Neuronal stem cell (in vitro differentiated cells): Measurements from ENCODE around the gene SUGP1.

ENCODE experiments used
- DNase-seq: peaks from one replicate; pipeline ENCODE4 v3.0.0-alpha.2; 2013; ENCODE audit warnings: low spot score
- H2AFZ ChIP-seq: one replicate; pipeline ENCODE4 v1.6.1; 2013; ENCODE audit warnings: mild to moderate bottlenecking, low read length, inconsistent platforms
- H2AK5ac ChIP-seq: 2 replicates; pipeline ENCODE4 v1.6.1; 2013; ENCODE audit warnings: low read depth, mild to moderate bottlenecking, inconsistent platforms, low read length, moderate library complexity, mixed read lengths
- H2BK120ac ChIP-seq: 2 replicates; pipeline ENCODE4 v1.6.1; 2013; ENCODE audit warnings: low read depth, mild to moderate bottlenecking, inconsistent platforms, low read length, moderate library complexity, mixed read lengths
- H2BK12ac ChIP-seq: one replicate; pipeline ENCODE4 v1.6.1; 2013; ENCODE audit warnings: low read length, inconsistent platforms
- H2BK15ac ChIP-seq: 2 replicates; pipeline ENCODE4 v1.6.1; 2013; ENCODE audit warnings: mild to moderate bottlenecking, low read length, inconsistent platforms, mixed read lengths
- H2BK5ac ChIP-seq: one replicate; pipeline ENCODE4 v1.6.1; 2013; ENCODE audit warnings: inconsistent platforms, mild to moderate bottlenecking, low read length, moderate library complexity
- H3K14ac ChIP-seq: one replicate; pipeline ENCODE4 v1.6.1; 2013; ENCODE audit warnings: low read length, inconsistent platforms
- H3K18ac ChIP-seq: 2 replicates; pipeline ENCODE4 v1.6.1; 2013; ENCODE audit warnings: low read length, inconsistent platforms
- H3K23ac ChIP-seq: 2 replicates; pipeline ENCODE4 v1.6.1; 2013; ENCODE audit warnings: low read depth, mild to moderate bottlenecking, mixed read lengths, low read length, inconsistent platforms; ENCODE audit not compliant: poor library complexity
- H3K27ac ChIP-seq: replicated peaks from 3 replicates; pipeline ENCODE4 v1.5.1; 2013; ENCODE audit warnings: low read length, inconsistent platforms
- H3K27me3 ChIP-seq, 3 experiments: 2 replicates each; pipeline ENCODE4 v1.6.1; 2013; ENCODE audit warnings: low read length in 3 of 3, mild to moderate bottlenecking in 2 of 3, inconsistent platforms in 1 of 3, low read depth in 1 of 3, mixed read lengths in 1 of 3, moderate library complexity in 1 of 3; ENCODE audit not compliant: control insufficient read depth in 3 of 3, insufficient read depth in 3 of 3
- H3K36me3 ChIP-seq, 2 donors: replicated peaks in 1 of 2; 2 replicates each; pipeline ENCODE4 v1.6.1; 2013; ENCODE audit warnings: low read length in 2 of 2; ENCODE audit not compliant: control insufficient read depth in 2 of 2, insufficient read depth in 2 of 2
- H3K4ac ChIP-seq: 2 replicates; pipeline ENCODE4 v1.6.1; 2013; ENCODE audit warnings: inconsistent platforms, mild to moderate bottlenecking, low read length, moderate library complexity
- H3K4me1 ChIP-seq, 2 donors: 1 replicate in 1 of 2; 2 replicates in 1 of 2; pipeline ENCODE4 v1.6.1; 2013; ENCODE audit warnings: low read length in 2 of 2, low read depth in 1 of 2; ENCODE audit not compliant: control insufficient read depth in 2 of 2, insufficient read depth in 1 of 2
- H3K4me2 ChIP-seq: one replicate; pipeline ENCODE4 v1.6.1; 2013; ENCODE audit warnings: mild to moderate bottlenecking, low read length, inconsistent platforms; ENCODE audit not compliant: insufficient read depth, poor library complexity, severe bottlenecking
- H3K4me3 ChIP-seq, 2 donors: 2 replicates each; pipeline ENCODE4 v1.5.1; 2013; ENCODE audit warnings: low read length in 2 of 2, mild to moderate bottlenecking in 2 of 2, inconsistent platforms in 1 of 2, moderate library complexity in 1 of 2
- H3K79me1 ChIP-seq: one replicate; pipeline ENCODE4 v1.6.1; 2013; ENCODE audit warnings: low read depth, mild to moderate bottlenecking, inconsistent platforms, low read length, moderate library complexity
- H3K9ac ChIP-seq: one replicate; pipeline ENCODE4 v1.6.1; 2013; ENCODE audit warnings: mild to moderate bottlenecking, low read depth, low read length, inconsistent platforms; ENCODE audit not compliant: poor library complexity
- H3K9me3 ChIP-seq, 2 donors: replicated peaks in 1 of 2; 2 replicates each; pipeline versions ENCODE3 to v1.6.1; 2013; ENCODE audit warnings: low read length in 2 of 2, mild to moderate bottlenecking in 2 of 2, inconsistent platforms in 1 of 2, low read depth in 1 of 2, mixed read lengths in 1 of 2, moderate library complexity in 1 of 2; ENCODE audit not compliant: control insufficient read depth in 2 of 2, insufficient read depth in 1 of 2
- H4K8ac ChIP-seq: one replicate; pipeline ENCODE4 v1.6.1; 2013; ENCODE audit warnings: low read depth, mild to moderate bottlenecking, inconsistent platforms, low read length, moderate library complexity
- H4K91ac ChIP-seq: one replicate; pipeline ENCODE4 v1.6.1; 2013; ENCODE audit warnings: low read length, low read depth, mild to moderate bottlenecking, inconsistent platforms; ENCODE audit not compliant: poor library complexity
- WGBS, 2 donors: extraction: QIAGEN DNeasy Blood & Tissue Kit; methylation state at CpG; one replicate each; pipeline ENCODE4 v1.1.7; 2013; ENCODE audit warnings: missing lambda C conversion rate in 2 of 2, mixed read lengths in 1 of 2; ENCODE audit not compliant: insufficient read length in 2 of 2, insufficient replicate concordance in 1 of 2; ENCODE audit errors: extremely low coverage in 2 of 2; 5-methylcytosine and 5-hydroxymethylcytosine counted together

Gene SUGP1

GRCh38 chr19:19362075-19362474, 41.8 kb upstream of the SUGP1 start:
- Histone ChIP-seq H3K27ac (no peak overlapping the region), H3K4me2 (no peak overlapping the region), H2BK12ac (peak overlapping the region; percentile 47), H3K27me3 (no peaks in the 10 kb centered on the region), H2AK5ac (peak overlapping the region; percentile 1), H3K9ac (no peak overlapping the region), H3K4me3 (no peak overlapping the region), H2BK120ac (no peak overlapping the region), H4K91ac (no peak overlapping the region), H3K4ac (peak overlapping the region; percentile 38), H4K8ac (no peak overlapping the region), H3K23ac (no peak overlapping the region), H3K4me1 (peaks cover 1 to 4% of the 10 kb centered on the region in 2 donors), H3K14ac (no peak overlapping the region), H2BK15ac (no peak overlapping the region), H3K36me3 (peaks cover 0 to 19% of the 10 kb centered on the region in 2 donors), H3K18ac (peak overlapping the region; percentile 40), H2AFZ (no peak overlapping the region), H3K79me1 (no peaks in the 10 kb centered on the region), H2BK5ac (no peak overlapping the region), H3K9me3 (no peaks in the 10 kb centered on the region)
- no peak for DNase-seq
- no CpG with 5 or more reads among the region's 4 CpGs for WGBS, 2 donors

- Histone ChIP-seq H2BK120ac (no peak overlapping the region), H2BK5ac (no peak overlapping the region), H3K4me3 (no peak overlapping the region), H3K18ac (peak overlapping the region; percentile 80), H4K91ac (no peak overlapping the region), H3K23ac (no peak overlapping the region), H3K27ac (no peak overlapping the region), H2BK12ac (no peak overlapping the region), H4K8ac (no peak overlapping the region), H2BK15ac (no peak overlapping the region), H3K4me1 (no peaks in the 10 kb centered on the region), H3K9ac (no peak overlapping the region), H3K36me3 (peaks cover 5 to 28% of the 10 kb centered on the region in 2 donors), H3K4ac (no peak overlapping the region), H2AFZ (peak overlapping the region; percentile 57), H3K9me3 (no peaks in the 10 kb centered on the region), H3K4me2 (no peak overlapping the region), H2AK5ac (no peak overlapping the region), H3K27me3 (no peaks in the 10 kb centered on the region), H3K14ac (no peak overlapping the region), H3K79me1 (no peaks in the 10 kb centered on the region)
- WGBS, 2 donors, result no CpG with 5 or more reads among the region's 14 CpGs
- peak; percentile 78 for DNase-seq
Measured at GRCh38 chr19:19361075-19361594, 40.8 kb upstream of the SUGP1 start.

- peaks cover 41 to 69% of the 10 kb centered on the region in 2 donors for H3K36me3 ChIP-seq
- H3K4me1 ChIP-seq, result no peaks in the 10 kb centered on the region
- no peak overlapping the region for H4K91ac ChIP-seq
- no peak for DNase-seq
- peak overlapping the region; percentile 3 for H2BK5ac ChIP-seq
- no peaks in the 10 kb centered on the region for H3K9me3 ChIP-seq
- no peak overlapping the region for H3K9ac ChIP-seq
- no peak overlapping the region for H2BK120ac ChIP-seq
- H3K79me1 ChIP-seq, result peaks cover 2% of the 10 kb centered on the region
- no peak overlapping the region for H3K4ac ChIP-seq
- no peak overlapping the region for H2AFZ ChIP-seq
- WGBS, 2 donors, result no CpG with 5 or more reads among the region's 13 CpGs
- no peaks in the 10 kb centered on the region for H3K27me3 ChIP-seq
- H3K23ac ChIP-seq, result no peak overlapping the region
- no peak overlapping the region for H3K4me2 ChIP-seq
- H2AK5ac ChIP-seq, result no peak overlapping the region
- no peak overlapping the region for H3K27ac ChIP-seq
- no peak overlapping the region for H3K18ac ChIP-seq
- H3K4me3 ChIP-seq, result no peak overlapping the region
- H3K14ac ChIP-seq, result peak overlapping the region; percentile 27
- H4K8ac ChIP-seq, result no peak overlapping the region
- H2BK15ac ChIP-seq, result no peak overlapping the region
- H2BK12ac ChIP-seq, result no peak overlapping the region
Measured at GRCh38 chr19:19356901-19357566, 36.7 kb upstream of the SUGP1 start.

- H2AK5ac ChIP-seq, result no peak overlapping the region
- H3K9me3 ChIP-seq, result no peaks in the 10 kb centered on the region
- H2BK12ac ChIP-seq, result no peak overlapping the region
- no peak for DNase-seq
- H3K4me3 ChIP-seq, result no peak overlapping the region
- no peak overlapping the region for H4K91ac ChIP-seq
- no peak overlapping the region for H2AFZ ChIP-seq
- H4K8ac ChIP-seq, result no peak overlapping the region
- peaks cover 41 to 75% of the 10 kb centered on the region in 2 donors for H3K36me3 ChIP-seq
- H3K14ac ChIP-seq, result no peak overlapping the region
- H3K4me1 ChIP-seq, result no peaks in the 10 kb centered on the region
- H3K27ac ChIP-seq, result no peak overlapping the region
- peak overlapping the region; percentile 3 for H2BK5ac ChIP-seq
- H3K9ac ChIP-seq, result no peak overlapping the region
- no peak overlapping the region for H3K18ac ChIP-seq
- no peaks in the 10 kb centered on the region for H3K27me3 ChIP-seq
- H3K4ac ChIP-seq, result no peak overlapping the region
- H2BK15ac ChIP-seq, result no peak overlapping the region
- peaks cover 2% of the 10 kb centered on the region for H3K79me1 ChIP-seq
- H2BK120ac ChIP-seq, result no peak overlapping the region
- no CpG with 5 or more reads among the region's 11 CpGs for WGBS, 2 donors
- no peak overlapping the region for H3K23ac ChIP-seq
- no peak overlapping the region for H3K4me2 ChIP-seq
Measured at GRCh38 chr19:19356500-19356899, 36.2 kb upstream of the SUGP1 start.
